ENCODE results near the gene CRYBG1. TPM values are rescaled to one million over a fixed set of nuclear protein-coding genes. Genes with fewer than 3 reads are reported as not detected.

The CRYBG1 gene
- total RNA-seq, 1 experiment from 2014 or later: 10.7 TPM

GRCh38 chr6:106591111-106591825 lies 230.8 kb downstream of the CRYBG1 start:
- Histone ChIP-seq H3K79me2 (ENCODE audit: insufficient read depth, low read length) (no peaks in the 10 kb centered on the region), H3K4me3 (replicated peaks in 1 of 2; ENCODE audit: low read depth in 1 of 2, low read length in 2 of 2) (no peak overlapping the region), H3K4me2 (ENCODE audit: low read length) (peak overlapping the region; percentile 18; the same call in 1 of the 2 replicates), H3K9ac (ENCODE audit: low read length) (no peak overlapping the region), H4K20me1 (ENCODE audit: insufficient read depth) (no peaks in the 10 kb centered on the region), H3K36me3 (ENCODE audit: control insufficient read depth in 1 of 2, insufficient read depth in 2 of 2, low read length in 2 of 2) (no peaks in the 10 kb centered on the region), H3K9me2 (ENCODE audit: insufficient read depth) (no peaks in the 10 kb centered on the region), H3K27ac (ENCODE audit: low read depth, low read length) (no peak overlapping the region), H3K9me3 (ENCODE audit: control insufficient read depth in 1 of 2, insufficient read depth in 1 of 2, low read depth in 1 of 2, low read length in 2 of 2) (no peaks in the 10 kb centered on the region), H3K27me3 (ENCODE audit: insufficient read depth, low read length) (no peaks in the 10 kb centered on the region), H2AFZ (ENCODE audit: low read depth, low read length, poor library complexity, severe bottlenecking) (no peak overlapping the region), H3K4me1 (ENCODE audit: control insufficient read depth in 1 of 2, insufficient read depth in 2 of 2, low read length in 2 of 2) (peaks cover 0 to 10% of the 10 kb centered on the region in 2 experiments; a peak in 2 of 4 replicates)
- RAD21 ChIA-PET (ENCODE audit: low non-redundant PET in 1 of 2, low total read pairs in 2 of 2, uncharacterized antibody in 2 of 2, unreplicated experiment in 2 of 2): no interaction called here
- peak; percentile 78 for ATAC-seq
- CTCF ChIA-PET: no interaction called here
- no peak for DNase-seq (ENCODE audit: low read depth, low spot score)
- intact Hi-C loops (cut with micrococcal nuclease): no loop called here
- POLR2A ChIA-PET: no interaction called here
- no TSS peak for BruUV-seq (replicated peaks)
- TF ChIP-seq SRF (IDR thresholded peaks at IDR 0.05; ENCODE audit: low read depth): no peak
- TF ChIP-seq, protein P1, sequence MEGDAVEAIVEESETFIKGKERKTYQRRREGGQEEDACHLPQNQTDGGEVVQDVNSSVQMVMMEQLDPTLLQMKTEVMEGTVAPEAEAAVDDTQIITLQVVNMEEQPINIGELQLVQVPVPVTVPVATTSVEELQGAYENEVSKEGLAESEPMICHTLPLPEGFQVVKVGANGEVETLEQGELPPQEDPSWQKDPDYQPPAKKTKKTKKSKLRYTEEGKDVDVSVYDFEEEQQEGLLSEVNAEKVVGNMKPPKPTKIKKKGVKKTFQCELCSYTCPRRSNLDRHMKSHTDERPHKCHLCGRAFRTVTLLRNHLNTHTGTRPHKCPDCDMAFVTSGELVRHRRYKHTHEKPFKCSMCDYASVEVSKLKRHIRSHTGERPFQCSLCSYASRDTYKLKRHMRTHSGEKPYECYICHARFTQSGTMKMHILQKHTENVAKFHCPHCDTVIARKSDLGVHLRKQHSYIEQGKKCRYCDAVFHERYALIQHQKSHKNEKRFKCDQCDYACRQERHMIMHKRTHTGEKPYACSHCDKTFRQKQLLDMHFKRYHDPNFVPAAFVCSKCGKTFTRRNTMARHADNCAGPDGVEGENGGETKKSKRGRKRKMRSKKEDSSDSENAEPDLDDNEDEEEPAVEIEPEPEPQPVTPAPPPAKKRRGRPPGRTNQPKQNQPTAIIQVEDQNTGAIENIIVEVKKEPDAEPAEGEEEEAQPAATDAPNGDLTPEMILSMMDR (IDR thresholded peaks at IDR 0.05 in 2 of 3, conservative IDR thresholded peaks at IDR 0.05 in 1 of 3; ENCODE audit: borderline replicate concordance in 1 of 3, insufficient read depth in 1 of 3, low read depth in 2 of 3, low read length in 2 of 3): no peak
- TF ChIP-seq ZNF274 (IDR thresholded peaks at IDR 0.05; ENCODE audit: low read depth, low read length): no peak
- TF ChIP-seq EZH2phosphoT487 (IDR thresholded peaks at IDR 0.05; ENCODE audit: borderline replicate concordance): no peak
- TF ChIP-seq TCF7L2 (IDR thresholded peaks at IDR 0.05; ENCODE audit: borderline replicate concordance, extremely low read depth, insufficient read depth, insufficient read length): no peak
- TF ChIP-seq SP1 (IDR thresholded peaks at IDR 0.05; ENCODE audit: low read depth): no peak
- TF ChIP-seq YY1 (IDR thresholded peaks at IDR 0.05; ENCODE audit: extremely low read depth, insufficient replicate concordance, low read depth, low read length): no peak
- no peak for TF ChIP-seq ELF1 (IDR thresholded peaks at IDR 0.05; ENCODE audit: borderline replicate concordance, low read depth)
- TF ChIP-seq CBX3 (IDR thresholded peaks at IDR 0.05; ENCODE audit: low read depth): no peak
- TF ChIP-seq ZBTB33 (IDR thresholded peaks at IDR 0.05; ENCODE audit: extremely low read depth, insufficient replicate concordance, low read length): no peak
- TF ChIP-seq RAD21 (IDR thresholded peaks at IDR 0.05; ENCODE audit: low read depth): no peak
- no peak for TF ChIP-seq SIN3A (IDR thresholded peaks at IDR 0.05; ENCODE audit: low read depth)

All from HCT116 (cell line).